SK-MEL-5 (cell line): ENCODE measurements around the gene DYNLT2. TPM values are rescaled to one million over a fixed set of nuclear protein-coding genes. Genes with fewer than 3 reads are reported as not detected.

Experiments used
- total RNA-seq: library from RNA; depleted of rRNA; stranded (reverse); fragments of >200 nt; shearing (Covaris generic); gene quantifications from 2 replicates; pipeline ENCODE4 v1.2.3, GENCODE V29; 2014; rRNA removed

Gene DYNLT2
- total RNA-seq, 1 experiment from 2014 or later: 1.4 TPM

Other genes with a start within 250 kb of the DYNLT2 start
- gene WDR27, start 49.5 kb downstream of the DYNLT2 start, total RNA-seq: 10.2 and 10.8 TPM in 2 replicates
- 48.8 and 51.8 TPM in 2 replicates for gene C6orf120, start 49.4 kb downstream of the DYNLT2 start, total RNA-seq
- gene PHF10, start 27.1 kb downstream of the DYNLT2 start, total RNA-seq: 15.2 and 15.4 TPM in 2 replicates
- gene ERMARD, start 50 bp upstream of the DYNLT2 start, total RNA-seq: 16.2 and 18.1 TPM in 2 replicates